GM23338 (cell line): Measurements from ENCODE around the gene METTL22. TPM values are rescaled to one million over a fixed set of nuclear protein-coding genes. Genes with fewer than 3 reads are reported as not detected.

Experiments
- ATAC-seq: fragments of 200-7000 bp; cut with Tn5 transposase; 3 replicates; pipeline ENCODE4 v1.9.1; 2020
- DNase-seq: peaks from one replicate; pipeline ENCODE4 v3.0.0-alpha.2; 2015; ENCODE audit warnings: low spot score
- H2AFZ ChIP-seq: fragments of 200-600 bp; sonication (generic); 2 replicates; pipeline ENCODE4 v1.8.0; 2016; ENCODE audit warnings: antibody characterized with exemption, mild to moderate bottlenecking, moderate library complexity
- H3F3A ChIP-seq: fragments of 200-600 bp; sonication (generic); replicated peaks from 2 replicates; pipeline ENCODE4 v1.8.0; 2017; ENCODE audit warnings: antibody characterized with exemption, mixed run types, low read depth
- H3K27ac ChIP-seq: fragments of 200-600 bp; sonication (generic); 2 replicates; pipeline ENCODE4 v1.6.1; 2016; ENCODE audit warnings: low read depth
- H3K27me3 ChIP-seq: fragments of 200-600 bp; sonication (generic); 2 replicates; pipeline ENCODE4 v1.8.0; 2016; ENCODE audit warnings: mild to moderate bottlenecking, mixed run types, moderate library complexity; ENCODE audit not compliant: insufficient read depth
- H3K36me3 ChIP-seq: fragments of 200-600 bp; sonication (generic); 2 replicates; pipeline ENCODE4 v1.8.0; 2016; ENCODE audit warnings: mild to moderate bottlenecking; ENCODE audit not compliant: insufficient read depth
- H3K4me1 ChIP-seq: fragments of 200-600 bp; sonication (generic); 2 replicates; pipeline ENCODE4 v1.8.0; 2016; ENCODE audit warnings: mild to moderate bottlenecking, moderate library complexity; ENCODE audit not compliant: insufficient read depth
- H3K4me2 ChIP-seq: fragments of 200-600 bp; sonication (generic); 2 replicates; pipeline ENCODE4 v1.7.1; 2017; ENCODE audit warnings: mixed run types
- H3K4me3 ChIP-seq: fragments of 200-600 bp; sonication (generic); 2 replicates; pipeline ENCODE4 v1.6.1; 2016; ENCODE audit warnings: mixed run types
- H3K79me2 ChIP-seq: fragments of 200-600 bp; sonication (generic); replicated peaks from 2 replicates; pipeline ENCODE4 v1.8.0; 2017; ENCODE audit warnings: mild to moderate bottlenecking; ENCODE audit not compliant: insufficient read depth
- H3K9me2 ChIP-seq: fragments of 200-600 bp; sonication (generic); 2 replicates; pipeline ENCODE4 v1.8.0; 2017; ENCODE audit not compliant: insufficient read depth
- H4K20me1 ChIP-seq: fragments of 200-600 bp; sonication (generic); replicated peaks from 2 replicates; pipeline ENCODE4 v1.8.0; 2017; ENCODE audit warnings: mild to moderate bottlenecking; ENCODE audit not compliant: insufficient read depth
- H3K27ac Mint-ChIP-seq: 2 replicates; pipeline ENCODE4 v1.8.0; 2020; ENCODE audit warnings: inconsistent platforms, mild to moderate bottlenecking, moderate library complexity, mixed read lengths
- H3K27me3 Mint-ChIP-seq: 3 replicates; pipeline ENCODE4 v1.8.0; 2022; ENCODE audit warnings: low read depth, mild to moderate bottlenecking, moderate library complexity, mixed read lengths, inconsistent platforms; ENCODE audit not compliant: insufficient read depth, poor library complexity
- H3K36me3 Mint-ChIP-seq: 3 replicates; pipeline ENCODE4 v1.8.0; 2021; ENCODE audit warnings: low read depth, mild to moderate bottlenecking, inconsistent platforms, moderate library complexity, mixed read lengths
- H3K4me1 Mint-ChIP-seq: 3 replicates; pipeline ENCODE4 v1.8.0; 2020; ENCODE audit warnings: mild to moderate bottlenecking, inconsistent platforms, mixed read lengths
- H3K4me3 Mint-ChIP-seq: 3 replicates; pipeline ENCODE4 v1.8.0; 2021; ENCODE audit warnings: moderate library complexity, mild to moderate bottlenecking, inconsistent platforms, mixed read lengths
- H3K9me3 Mint-ChIP-seq: 3 replicates; pipeline ENCODE4 v1.8.0; 2020; ENCODE audit warnings: moderate library complexity, mild to moderate bottlenecking, inconsistent platforms, mixed read lengths
- CREB1 ChIP-seq: fragments of 250-450 bp; sonication (Bioruptor Pico); IDR thresholded peaks from 2 replicates; pipeline ENCODE4 v1.5.0; 2020; ENCODE audit warnings: low read depth, mild to moderate bottlenecking, moderate library complexity
- CTCF ChIP-seq, 2 experiments: fragments of 200-600 bp in 1 of 2; sonication (generic) in 1 of 2; conservative IDR thresholded peaks; 2 replicates each; pipeline versions ENCODE4 v1.5.1 to v1.6.1; 2016 to 2017; ENCODE audit warnings: antibody characterized with exemption in 2 of 2, low read depth in 2 of 2, mild to moderate bottlenecking in 2 of 2, moderate library complexity in 1 of 2
- EZH2phosphoT487 ChIP-seq: fragments of 200-600 bp; sonication (generic); IDR thresholded peaks from one replicate; pipeline ENCODE4 v1.8.1; 2018; ENCODE audit warnings: antibody characterized with exemption; ENCODE audit not compliant: unreplicated experiment
- NANOG ChIP-seq: IDR thresholded peaks from 2 replicates; pipeline ENCODE4 v1.6.1; 2016; ENCODE audit warnings: antibody characterized with exemption, borderline replicate concordance
- POLR2AphosphoS5 ChIP-seq: IDR thresholded peaks from 2 replicates; pipeline ENCODE4 v1.6.1; 2016; ENCODE audit warnings: antibody characterized with exemption, low read depth
- STAT1 ChIP-seq: IDR thresholded peaks from one replicate; pipeline ENCODE4 v1.6.1; 2016; ENCODE audit warnings: antibody characterized with exemption; ENCODE audit not compliant: unreplicated experiment
- ZNF114 ChIP-seq: fragments of 250-450 bp; sonication (Bioruptor Pico); IDR thresholded peaks from 2 replicates; pipeline ENCODE4 v1.5.0; 2020; ENCODE audit warnings: mild to moderate bottlenecking, moderate library complexity
- ZNF331 ChIP-seq: fragments of 250-450 bp; sonication (Bioruptor Pico); IDR thresholded peaks from 2 replicates; pipeline ENCODE4 v1.5.0; 2020; ENCODE audit warnings: low read depth, mild to moderate bottlenecking, moderate library complexity
- polyA plus RNA-seq: library from polyadenylated mRNA; unstranded; fragments of >200 nt; fragmentation: Nextera tagmentation; extraction: Ambion mirVana; gene quantifications from 2 replicates; pipeline ENCODE4 v1.2.1, GENCODE V29; 2016
- total RNA-seq: library from RNA; depleted of rRNA; stranded (reverse); fragments of >200 nt; shearing (Covaris generic); gene quantifications from 2 replicates; pipeline ENCODE4 v1.2.3, GENCODE V29; 2014
- TF ChIP-seq, protein P1 (sequence below): IDR thresholded peaks from one replicate; pipeline ENCODE4 v1.6.1; 2018; ENCODE audit warnings: antibody characterized with exemption; ENCODE audit not compliant: unreplicated experiment
- TF ChIP-seq, protein P2 (sequence below): IDR thresholded peaks from 2 replicates; pipeline ENCODE4 v1.6.1; 2016; ENCODE audit warnings: antibody characterized with exemption
- TF ChIP-seq, protein P3 (sequence below): fragments of 250-450 bp; sonication (Bioruptor Pico); IDR thresholded peaks from 2 replicates; pipeline ENCODE4 v1.5.0; 2020; ENCODE audit warnings: mild to moderate bottlenecking, moderate library complexity

Gene METTL22
- total and polyA plus RNA-seq, 2 experiments from 2014 or later, result 51.4 to 51.8 TPM

DNA sequence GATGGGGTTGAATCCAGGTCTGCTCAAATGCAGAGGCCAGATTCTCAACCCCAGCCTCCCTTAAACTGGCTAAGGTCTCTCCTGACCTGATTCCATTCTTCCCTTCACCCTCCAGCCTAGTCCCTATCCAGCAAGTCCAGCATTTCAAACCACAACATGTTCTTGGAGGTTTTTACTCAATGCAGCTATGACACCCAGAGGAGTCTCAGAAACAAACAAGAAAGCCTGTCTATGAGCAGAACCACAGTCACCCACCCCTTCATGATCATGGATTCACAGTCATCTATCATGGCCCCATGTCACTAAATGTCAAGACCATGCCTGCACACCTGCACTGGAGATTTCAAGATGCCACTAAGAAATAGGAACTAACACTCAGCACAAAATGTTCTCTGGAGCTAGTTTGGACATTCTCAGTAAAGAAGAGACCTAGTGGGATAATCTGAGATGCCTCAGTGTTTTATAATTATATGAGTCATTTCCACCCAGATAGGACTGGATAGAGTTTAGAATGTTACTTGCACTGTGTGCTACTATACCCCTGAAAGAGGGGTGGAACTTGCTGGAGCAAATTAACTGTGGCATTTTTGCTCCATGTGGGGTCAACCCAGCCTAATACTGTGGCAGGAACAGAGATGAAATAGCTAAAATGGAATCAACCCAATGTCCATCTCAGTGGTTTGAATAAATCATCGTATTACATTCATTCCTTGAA, 9.5 kb upstream of the METTL22 start:
- Histone ChIP-seq H3K27ac (no peak overlapping the region), H3K4me3 (no peak overlapping the region), H3K36me3 (no peaks in the 10 kb centered on the region), H2AFZ (peak overlapping the region; percentile 66; the same call in 1 of the 2 replicates), H3K4me1 (no peaks in the 10 kb centered on the region; the same call in 1 of the 2 replicates), H3K79me2 (no peaks in the 10 kb centered on the region), H3K9me2 (no peaks in the 10 kb centered on the region), H4K20me1 (no peaks in the 10 kb centered on the region), H3F3A (no peaks in the 10 kb centered on the region), H3K4me2 (no peak overlapping the region), H3K27me3 (no peaks in the 10 kb centered on the region)
- Mint-ChIP-seq H3K27me3 (peaks cover 2% of the 10 kb centered on the region), H3K36me3 (no peaks in the 10 kb centered on the region), H3K27ac (no peak overlapping the region), H3K4me3 (no peak overlapping the region), H3K4me1 (peaks cover 7% of the 10 kb centered on the region; the same call in 2 of the 3 replicates), H3K9me3 (no peaks in the 10 kb centered on the region)
- TF ChIP-seq, protein P1, sequence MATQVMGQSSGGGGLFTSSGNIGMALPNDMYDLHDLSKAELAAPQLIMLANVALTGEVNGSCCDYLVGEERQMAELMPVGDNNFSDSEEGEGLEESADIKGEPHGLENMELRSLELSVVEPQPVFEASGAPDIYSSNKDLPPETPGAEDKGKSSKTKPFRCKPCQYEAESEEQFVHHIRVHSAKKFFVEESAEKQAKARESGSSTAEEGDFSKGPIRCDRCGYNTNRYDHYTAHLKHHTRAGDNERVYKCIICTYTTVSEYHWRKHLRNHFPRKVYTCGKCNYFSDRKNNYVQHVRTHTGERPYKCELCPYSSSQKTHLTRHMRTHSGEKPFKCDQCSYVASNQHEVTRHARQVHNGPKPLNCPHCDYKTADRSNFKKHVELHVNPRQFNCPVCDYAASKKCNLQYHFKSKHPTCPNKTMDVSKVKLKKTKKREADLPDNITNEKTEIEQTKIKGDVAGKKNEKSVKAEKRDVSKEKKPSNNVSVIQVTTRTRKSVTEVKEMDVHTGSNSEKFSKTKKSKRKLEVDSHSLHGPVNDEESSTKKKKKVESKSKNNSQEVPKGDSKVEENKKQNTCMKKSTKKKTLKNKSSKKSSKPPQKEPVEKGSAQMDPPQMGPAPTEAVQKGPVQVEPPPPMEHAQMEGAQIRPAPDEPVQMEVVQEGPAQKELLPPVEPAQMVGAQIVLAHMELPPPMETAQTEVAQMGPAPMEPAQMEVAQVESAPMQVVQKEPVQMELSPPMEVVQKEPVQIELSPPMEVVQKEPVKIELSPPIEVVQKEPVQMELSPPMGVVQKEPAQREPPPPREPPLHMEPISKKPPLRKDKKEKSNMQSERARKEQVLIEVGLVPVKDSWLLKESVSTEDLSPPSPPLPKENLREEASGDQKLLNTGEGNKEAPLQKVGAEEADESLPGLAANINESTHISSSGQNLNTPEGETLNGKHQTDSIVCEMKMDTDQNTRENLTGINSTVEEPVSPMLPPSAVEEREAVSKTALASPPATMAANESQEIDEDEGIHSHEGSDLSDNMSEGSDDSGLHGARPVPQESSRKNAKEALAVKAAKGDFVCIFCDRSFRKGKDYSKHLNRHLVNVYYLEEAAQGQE, result no peak
- TF ChIP-seq CTCF (conservative IDR thresholded peaks at IDR 0.05; ENCODE audit: low read depth in 2 of 2), result no peak
- no peak for TF ChIP-seq ZNF114 (CRISPR knock-in tag)
- TF ChIP-seq, protein P2, sequence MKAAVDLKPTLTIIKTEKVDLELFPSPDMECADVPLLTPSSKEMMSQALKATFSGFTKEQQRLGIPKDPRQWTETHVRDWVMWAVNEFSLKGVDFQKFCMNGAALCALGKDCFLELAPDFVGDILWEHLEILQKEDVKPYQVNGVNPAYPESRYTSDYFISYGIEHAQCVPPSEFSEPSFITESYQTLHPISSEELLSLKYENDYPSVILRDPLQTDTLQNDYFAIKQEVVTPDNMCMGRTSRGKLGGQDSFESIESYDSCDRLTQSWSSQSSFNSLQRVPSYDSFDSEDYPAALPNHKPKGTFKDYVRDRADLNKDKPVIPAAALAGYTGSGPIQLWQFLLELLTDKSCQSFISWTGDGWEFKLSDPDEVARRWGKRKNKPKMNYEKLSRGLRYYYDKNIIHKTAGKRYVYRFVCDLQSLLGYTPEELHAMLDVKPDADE, result no peak
- no peak for TF ChIP-seq ZNF331
- TF ChIP-seq, protein P3, sequence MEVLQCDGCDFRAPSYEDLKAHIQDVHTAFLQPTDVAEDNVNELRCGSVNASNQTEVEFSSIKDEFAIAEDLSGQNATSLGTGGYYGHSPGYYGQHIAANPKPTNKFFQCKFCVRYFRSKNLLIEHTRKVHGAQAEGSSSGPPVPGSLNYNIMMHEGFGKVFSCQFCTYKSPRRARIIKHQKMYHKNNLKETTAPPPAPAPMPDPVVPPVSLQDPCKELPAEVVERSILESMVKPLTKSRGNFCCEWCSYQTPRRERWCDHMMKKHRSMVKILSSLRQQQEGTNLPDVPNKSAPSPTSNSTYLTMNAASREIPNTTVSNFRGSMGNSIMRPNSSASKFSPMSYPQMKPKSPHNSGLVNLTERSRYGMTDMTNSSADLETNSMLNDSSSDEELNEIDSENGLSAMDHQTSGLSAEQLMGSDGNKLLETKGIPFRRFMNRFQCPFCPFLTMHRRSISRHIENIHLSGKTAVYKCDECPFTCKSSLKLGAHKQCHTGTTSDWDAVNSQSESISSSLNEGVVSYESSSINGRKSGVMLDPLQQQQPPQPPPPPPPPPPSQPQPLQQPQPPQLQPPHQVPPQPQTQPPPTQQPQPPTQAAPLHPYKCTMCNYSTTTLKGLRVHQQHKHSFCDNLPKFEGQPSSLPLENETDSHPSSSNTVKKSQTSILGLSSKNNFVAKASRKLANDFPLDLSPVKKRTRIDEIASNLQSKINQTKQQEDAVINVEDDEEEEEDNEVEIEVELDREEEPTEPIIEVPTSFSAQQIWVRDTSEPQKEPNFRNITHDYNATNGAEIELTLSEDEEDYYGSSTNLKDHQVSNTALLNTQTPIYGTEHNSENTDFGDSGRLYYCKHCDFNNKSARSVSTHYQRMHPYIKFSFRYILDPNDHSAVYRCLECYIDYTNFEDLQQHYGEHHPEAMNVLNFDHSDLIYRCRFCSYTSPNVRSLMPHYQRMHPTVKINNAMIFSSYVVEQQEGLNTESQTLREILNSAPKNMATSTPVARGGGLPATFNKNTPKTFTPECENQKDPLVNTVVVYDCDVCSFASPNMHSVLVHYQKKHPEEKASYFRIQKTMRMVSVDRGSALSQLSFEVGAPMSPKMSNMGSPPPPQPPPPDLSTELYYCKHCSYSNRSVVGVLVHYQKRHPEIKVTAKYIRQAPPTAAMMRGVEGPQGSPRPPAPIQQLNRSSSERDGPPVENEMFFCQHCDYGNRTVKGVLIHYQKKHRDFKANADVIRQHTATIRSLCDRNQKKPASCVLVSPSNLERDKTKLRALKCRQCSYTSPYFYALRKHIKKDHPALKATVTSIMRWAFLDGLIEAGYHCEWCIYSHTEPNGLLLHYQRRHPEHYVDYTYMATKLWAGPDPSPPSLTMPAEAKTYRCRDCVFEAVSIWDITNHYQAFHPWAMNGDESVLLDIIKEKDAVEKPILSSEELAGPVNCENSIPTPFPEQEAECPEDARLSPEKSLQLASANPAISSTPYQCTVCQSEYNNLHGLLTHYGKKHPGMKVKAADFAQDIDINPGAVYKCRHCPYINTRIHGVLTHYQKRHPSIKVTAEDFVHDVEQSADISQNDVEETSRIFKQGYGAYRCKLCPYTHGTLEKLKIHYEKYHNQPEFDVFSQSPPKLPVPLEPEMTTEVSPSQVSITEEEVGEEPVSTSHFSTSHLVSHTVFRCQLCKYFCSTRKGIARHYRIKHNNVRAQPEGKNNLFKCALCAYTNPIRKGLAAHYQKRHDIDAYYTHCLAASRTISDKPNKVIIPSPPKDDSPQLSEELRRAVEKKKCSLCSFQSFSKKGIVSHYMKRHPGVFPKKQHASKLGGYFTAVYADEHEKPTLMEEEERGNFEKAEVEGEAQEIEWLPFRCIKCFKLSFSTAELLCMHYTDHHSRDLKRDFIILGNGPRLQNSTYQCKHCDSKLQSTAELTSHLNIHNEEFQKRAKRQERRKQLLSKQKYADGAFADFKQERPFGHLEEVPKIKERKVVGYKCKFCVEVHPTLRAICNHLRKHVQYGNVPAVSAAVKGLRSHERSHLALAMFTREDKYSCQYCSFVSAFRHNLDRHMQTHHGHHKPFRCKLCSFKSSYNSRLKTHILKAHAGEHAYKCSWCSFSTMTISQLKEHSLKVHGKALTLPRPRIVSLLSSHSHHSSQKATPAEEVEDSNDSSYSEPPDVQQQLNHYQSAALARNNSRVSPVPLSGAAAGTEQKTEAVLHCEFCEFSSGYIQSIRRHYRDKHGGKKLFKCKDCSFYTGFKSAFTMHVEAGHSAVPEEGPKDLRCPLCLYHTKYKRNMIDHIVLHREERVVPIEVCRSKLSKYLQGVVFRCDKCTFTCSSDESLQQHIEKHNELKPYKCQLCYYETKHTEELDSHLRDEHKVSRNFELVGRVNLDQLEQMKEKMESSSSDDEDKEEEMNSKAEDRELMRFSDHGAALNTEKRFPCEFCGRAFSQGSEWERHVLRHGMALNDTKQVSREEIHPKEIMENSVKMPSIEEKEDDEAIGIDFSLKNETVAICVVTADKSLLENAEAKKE (CRISPR knock-in tag), result no peak
- no peak for TF ChIP-seq POLR2AphosphoS5
- no peak for TF ChIP-seq NANOG
- TF ChIP-seq STAT1, result no peak
- no peak for TF ChIP-seq CREB1 (CRISPR knock-in tag)
- no peak for TF ChIP-seq EZH2phosphoT487
- ATAC-seq, result no peak
- no peak for DNase-seq
